Peyer's patch (tissue), 4 donors: ENCODE data around the gene NKIRAS2.

Experiments
- POLR2A ChIP-seq, 2 donors: fragments of 450-650 bp; IDR thresholded peaks; one replicate each; pipeline ENCODE4 v1.5.1; 2017; ENCODE audit warnings: antibody characterized with exemption in 2 of 2, mild to moderate bottlenecking in 2 of 2, moderate library complexity in 2 of 2
- TF ChIP-seq, protein P1 (sequence below), 6 experiments: fragments of 450-650 bp in 4 of 6; fragments of 200-600 bp in 2 of 6; sonication (generic) in 1 of 6; IDR thresholded peaks; one replicate each; pipeline ENCODE4 v1.5.1; 2017 to 2019; ENCODE audit warnings: antibody characterized with exemption in 6 of 6, mild to moderate bottlenecking in 3 of 6, moderate library complexity in 1 of 6

DNA sequence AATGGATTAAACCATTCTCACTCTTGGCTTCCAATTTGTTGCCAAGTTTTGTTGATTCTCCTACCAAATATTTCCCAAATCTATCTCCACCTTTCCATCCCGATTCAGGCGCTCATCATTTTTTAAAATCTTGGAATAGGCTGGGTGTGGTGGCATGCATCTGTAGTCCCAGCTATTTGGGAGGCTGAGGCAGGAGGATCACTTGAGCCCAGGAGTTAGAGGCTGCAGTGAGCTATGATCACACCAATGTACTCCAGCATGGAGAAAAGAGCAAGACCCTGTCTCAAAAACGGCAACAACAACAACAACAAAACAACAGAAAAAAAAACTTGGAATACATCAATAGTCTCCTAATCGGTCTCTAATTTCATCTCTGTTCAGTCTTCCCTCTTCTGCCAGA, 902 bp upstream of the NKIRAS2 start:
- TF ChIP-seq, protein P1, sequence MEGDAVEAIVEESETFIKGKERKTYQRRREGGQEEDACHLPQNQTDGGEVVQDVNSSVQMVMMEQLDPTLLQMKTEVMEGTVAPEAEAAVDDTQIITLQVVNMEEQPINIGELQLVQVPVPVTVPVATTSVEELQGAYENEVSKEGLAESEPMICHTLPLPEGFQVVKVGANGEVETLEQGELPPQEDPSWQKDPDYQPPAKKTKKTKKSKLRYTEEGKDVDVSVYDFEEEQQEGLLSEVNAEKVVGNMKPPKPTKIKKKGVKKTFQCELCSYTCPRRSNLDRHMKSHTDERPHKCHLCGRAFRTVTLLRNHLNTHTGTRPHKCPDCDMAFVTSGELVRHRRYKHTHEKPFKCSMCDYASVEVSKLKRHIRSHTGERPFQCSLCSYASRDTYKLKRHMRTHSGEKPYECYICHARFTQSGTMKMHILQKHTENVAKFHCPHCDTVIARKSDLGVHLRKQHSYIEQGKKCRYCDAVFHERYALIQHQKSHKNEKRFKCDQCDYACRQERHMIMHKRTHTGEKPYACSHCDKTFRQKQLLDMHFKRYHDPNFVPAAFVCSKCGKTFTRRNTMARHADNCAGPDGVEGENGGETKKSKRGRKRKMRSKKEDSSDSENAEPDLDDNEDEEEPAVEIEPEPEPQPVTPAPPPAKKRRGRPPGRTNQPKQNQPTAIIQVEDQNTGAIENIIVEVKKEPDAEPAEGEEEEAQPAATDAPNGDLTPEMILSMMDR (IDR thresholded peaks at IDR 0.05): no peak
- TF ChIP-seq POLR2A (IDR thresholded peaks at IDR 0.05): no peak
